GM21717 (cell line): ENCODE data around the gene SPPL2B.

ENCODE experiments used
- ATAC-seq: cut with Tn5 transposase; IDR thresholded peaks from one replicate; pipeline ENCODE4 v1.9.1; 2021; ENCODE audit warnings: mild to moderate bottlenecking, moderate library complexity; ENCODE audit not compliant: unreplicated experiment

Gene SPPL2B

DNA sequence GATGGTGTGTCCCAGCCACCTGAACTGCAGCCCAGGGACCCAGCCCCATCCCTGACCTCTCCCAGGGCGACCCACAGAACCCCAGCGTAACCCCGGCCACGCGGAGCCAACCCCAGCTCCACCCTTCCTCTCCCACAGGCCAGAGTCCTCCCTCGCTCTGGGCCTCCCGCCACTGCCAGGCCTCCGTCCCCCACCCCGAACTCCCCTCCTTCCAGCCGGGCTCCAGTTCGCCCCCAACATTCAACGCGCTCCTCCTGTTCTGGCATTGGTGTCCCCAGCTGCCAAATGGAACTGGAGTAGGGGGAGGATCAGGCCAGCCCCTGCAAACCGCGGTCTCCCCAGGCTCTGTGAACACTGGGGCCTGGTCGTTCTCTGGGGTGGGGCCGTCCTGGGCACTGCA is 28.0 kb upstream of the SPPL2B start:
- ATAC-seq, result no peak

DNA sequence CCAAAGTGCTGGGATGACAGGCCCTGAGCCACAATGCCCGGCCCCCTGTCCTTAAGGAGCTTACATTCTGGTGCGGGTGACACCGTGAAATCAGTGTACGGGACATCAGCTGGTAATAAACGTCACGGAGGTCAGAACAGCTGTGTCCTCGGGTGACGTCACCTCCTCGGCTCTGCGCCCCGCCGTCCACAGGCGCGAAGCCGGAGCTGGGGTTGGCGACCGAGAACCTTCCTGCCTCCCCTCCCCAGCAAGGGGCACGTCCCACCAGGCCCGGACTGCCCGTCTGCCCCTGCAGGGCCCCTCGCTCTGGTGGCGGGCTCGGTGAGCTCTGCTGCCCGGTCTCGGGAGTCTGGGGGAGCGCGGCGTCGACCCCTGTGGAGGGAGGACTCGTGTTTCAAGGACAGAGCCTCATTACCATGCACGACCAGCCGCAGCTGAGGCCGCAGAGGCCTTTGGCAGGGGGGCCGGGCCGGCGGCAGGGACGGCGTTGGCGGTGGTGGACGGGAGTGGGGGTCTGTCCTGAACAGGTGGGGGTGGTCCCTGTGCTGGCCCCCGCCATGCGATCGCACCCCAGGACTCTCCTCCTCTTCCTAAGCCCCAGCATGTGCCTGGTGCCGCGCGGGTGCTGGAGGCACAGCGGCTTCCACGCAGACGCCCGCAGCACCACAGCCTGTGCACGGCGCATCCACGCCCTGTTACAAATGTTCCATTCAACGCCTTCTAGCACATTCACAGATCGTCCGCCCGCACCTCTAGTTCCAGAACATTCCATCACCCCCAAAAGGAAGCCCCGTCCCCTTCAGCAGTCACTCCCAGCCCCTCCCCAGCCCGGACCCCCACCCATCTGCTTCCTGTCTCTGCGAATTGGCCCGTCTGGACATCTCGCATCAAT is 25.9 kb upstream of the SPPL2B start:
- ATAC-seq, result no peak

DNA sequence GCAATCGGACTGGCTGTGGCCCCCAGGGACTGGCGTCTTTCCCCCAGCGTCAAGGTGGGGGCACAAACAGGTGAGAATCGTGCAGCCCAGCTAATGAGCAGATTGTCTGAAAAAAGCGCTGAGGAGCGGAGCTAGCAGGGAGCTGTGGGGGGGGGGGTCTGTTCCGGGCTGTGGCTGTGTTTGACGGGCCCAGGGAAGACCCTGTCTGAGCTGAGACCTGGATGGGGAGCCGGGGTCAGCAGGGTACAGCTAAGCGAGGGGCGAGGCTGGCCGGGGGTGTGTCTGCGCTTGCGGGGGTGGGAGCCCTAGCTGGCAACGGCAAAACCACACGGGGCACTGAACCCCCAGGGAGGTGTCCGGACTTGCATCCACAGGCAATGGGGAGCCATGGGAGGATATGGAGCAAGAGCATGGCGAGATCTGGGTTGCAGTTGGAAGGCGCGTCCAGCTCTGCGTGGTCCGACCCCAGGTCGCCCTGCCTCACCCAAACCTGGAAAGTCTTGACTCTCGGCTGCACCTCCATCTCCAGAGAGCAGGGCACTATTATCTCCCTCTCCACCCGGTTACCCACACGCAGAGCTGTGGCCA is 25.2 kb upstream of the SPPL2B start:
- ATAC-seq, result no peak

DNA sequence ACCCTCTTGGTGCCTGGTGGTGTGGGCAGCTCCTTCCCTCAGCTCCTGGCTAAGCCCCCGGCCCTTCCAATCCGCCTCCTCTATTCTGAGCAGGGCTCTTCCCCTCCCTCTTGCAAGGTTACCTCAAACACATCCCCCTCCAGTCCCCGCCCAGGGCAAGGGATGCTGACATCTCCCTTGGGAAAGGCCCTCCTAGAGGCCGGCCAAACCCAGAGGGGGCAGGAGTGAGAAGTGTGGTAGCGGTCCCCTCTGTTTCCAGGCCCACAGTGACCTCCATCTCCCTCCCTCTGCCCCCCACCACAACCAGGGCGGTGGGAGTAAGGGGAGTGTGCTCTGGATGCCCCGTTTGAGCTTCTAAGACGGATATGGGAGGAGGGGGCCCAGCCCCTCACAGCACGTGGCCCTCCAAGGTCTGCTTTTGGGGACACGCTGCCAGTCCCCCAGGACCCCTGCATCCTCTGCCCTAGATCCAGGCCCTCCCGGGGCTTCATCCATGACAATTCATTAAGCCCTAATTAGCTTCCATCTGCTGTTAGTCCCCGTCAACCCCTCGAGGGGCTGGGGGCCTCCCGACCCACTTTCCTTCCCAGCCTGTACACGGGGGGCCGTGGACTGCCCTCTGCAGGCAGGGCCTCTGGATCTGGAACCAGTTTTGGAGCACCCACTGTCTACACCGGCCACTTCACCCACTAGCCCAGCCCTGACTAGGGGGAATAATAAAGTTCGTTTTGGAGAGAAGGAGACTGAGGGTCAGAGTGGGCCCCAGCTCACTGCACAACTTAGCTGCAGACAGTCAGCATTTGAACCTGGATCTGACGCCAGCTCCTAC is 22.8 kb upstream of the SPPL2B start:
- ATAC-seq, result no peak

DNA sequence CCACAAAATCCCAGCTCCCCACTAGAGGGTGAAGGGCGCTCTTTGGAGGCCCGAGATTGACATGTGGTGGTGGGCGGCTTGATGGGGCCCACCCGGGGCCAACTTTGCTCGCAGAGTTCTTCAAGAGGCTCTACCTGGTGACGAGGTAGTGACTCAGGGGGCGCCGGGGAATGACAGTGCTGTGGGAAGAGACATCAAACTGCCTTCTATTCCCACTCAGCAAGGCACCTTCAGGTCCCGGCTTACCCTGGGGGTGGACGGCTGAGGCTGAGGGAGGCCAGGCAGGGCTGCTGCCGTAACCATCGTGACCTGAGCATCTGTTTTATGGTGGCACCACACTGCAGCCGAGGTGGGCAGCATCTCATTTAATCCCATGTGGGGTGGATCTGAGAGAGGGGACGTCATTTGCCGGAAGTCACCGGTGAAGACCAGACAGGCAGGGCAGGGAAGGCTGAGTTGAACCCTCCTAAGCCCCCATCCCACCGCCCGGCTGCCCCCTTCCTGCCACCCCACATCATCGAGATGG is 22.1 kb upstream of the SPPL2B start:
- no peak for ATAC-seq

DNA sequence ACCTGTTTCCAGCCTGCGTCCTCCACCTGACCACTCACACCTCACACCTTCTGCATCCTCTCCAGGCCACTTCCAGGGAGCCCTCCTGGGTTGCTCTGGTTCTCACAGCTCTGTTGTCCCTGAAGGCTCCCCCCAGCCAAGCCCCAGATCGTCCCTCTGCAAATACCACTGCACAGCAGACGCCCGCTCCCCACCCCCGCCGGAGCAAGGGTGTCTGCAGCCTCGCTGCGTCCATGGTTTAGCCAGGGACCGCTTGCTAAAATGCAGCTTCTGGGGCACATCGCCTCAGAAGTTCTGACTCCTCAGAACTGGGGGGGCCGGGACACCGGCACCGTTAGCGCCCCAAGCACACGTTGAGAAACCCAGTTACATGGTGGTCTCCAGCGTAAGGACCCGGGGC is 21.5 kb upstream of the SPPL2B start:
- no peak for ATAC-seq

DNA sequence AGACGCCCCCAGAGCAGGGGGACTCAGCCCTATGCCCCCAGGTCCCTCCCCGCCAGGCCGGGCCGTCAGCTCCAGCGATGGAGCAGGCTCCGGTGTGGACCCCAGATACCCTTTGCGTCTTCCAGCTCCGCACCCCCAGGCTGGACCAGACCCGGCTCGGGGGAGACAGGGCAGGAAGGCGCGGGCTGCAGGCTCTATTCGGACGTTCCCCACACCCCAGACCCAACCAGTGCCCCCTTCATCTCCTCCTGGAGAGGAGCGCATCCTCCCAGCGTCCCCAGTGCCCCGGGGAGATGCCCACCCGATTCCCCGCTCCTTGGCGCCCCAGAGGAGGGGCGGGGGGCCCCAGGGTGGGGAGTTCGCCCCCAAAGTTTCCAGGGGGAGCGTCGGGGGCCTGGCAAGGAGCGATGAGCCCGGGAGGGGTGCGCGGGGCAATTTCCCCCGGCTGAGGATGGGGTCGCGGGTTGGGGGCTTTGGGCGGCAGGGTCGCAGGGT is 20.9 kb upstream of the SPPL2B start:
- ATAC-seq, result no peak

DNA sequence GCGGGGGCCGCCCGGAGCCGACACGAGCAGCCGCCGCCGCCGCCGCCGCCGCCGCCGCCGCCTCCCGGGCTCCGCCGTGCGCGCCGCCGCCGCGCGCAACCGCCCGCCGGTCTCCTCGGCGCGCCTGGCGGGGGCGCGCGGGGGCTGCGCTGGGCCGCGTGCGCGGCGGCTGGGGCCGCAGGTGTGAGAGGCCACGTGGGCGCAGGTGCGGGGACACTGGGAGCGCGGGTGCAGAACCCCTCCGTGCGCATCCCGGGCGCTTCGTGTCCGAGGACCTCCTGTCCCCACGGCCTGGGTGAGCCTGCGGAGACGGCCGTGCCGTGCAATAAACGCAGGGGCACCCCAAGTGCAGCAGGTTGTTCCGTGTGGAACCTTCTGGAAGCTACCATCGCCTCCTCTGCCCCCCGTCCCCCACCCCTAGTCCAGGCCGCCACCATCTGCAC is 20.3 kb upstream of the SPPL2B start, which contains the start of gene LINGO3:
LINGO3 (minus strand) TSS at position 41 of the 443 bp plus-strand sequence. CDS start 16,378 bp downstream, outside the sequence.
- ATAC-seq, result no peak

DNA sequence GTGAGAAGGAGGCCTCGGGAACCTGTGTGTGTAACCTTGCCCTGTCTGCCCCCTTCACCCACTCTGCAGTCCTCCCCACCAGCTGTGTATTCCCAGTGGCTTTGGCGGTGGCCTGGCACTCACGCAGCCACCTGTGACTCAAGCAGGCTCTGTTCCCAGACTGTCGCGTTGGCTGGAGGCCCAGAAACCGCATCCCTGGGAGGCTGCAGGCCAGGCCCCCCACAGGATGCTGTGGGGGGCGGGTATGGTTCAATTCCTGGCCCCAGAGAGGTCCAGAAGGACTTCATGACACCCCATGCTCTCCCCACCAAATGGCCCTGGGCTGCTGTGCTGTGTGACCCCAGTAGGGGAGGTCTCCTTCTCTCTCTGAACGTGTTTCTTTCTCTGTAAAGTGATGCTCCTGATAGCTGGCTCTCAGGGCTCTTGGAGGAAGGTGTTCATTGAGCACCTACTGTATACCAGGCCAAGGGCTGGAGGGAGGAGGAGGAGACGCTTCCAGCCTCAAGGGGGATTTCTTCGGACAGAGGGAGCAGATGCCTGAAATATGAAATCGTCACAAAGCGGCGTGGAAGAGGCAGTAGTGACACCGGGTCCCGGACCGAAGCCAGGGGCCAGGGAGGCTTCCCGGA is 18.6 kb upstream of the SPPL2B start:
- no peak for ATAC-seq

DNA sequence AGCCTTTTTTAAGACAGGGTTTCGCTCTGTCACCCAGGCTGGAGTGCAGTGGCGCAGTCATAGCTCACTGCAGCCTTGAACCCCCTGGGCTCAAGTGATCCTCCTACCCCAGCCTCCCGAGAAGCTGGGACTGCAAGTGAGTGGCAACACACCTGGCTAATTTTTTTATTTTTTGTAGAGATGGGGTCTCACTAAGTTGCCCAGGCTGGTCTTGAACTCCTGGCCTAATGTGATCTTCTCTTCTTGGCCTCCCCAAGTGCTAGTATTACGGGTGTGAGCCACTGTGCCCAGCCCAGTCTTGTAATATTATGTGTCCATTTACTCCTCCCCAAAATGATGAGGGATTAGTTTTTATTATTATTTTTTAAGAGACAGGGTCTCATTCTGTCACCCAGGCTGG is 17.4 kb upstream of the SPPL2B start:
- no peak for ATAC-seq

DNA sequence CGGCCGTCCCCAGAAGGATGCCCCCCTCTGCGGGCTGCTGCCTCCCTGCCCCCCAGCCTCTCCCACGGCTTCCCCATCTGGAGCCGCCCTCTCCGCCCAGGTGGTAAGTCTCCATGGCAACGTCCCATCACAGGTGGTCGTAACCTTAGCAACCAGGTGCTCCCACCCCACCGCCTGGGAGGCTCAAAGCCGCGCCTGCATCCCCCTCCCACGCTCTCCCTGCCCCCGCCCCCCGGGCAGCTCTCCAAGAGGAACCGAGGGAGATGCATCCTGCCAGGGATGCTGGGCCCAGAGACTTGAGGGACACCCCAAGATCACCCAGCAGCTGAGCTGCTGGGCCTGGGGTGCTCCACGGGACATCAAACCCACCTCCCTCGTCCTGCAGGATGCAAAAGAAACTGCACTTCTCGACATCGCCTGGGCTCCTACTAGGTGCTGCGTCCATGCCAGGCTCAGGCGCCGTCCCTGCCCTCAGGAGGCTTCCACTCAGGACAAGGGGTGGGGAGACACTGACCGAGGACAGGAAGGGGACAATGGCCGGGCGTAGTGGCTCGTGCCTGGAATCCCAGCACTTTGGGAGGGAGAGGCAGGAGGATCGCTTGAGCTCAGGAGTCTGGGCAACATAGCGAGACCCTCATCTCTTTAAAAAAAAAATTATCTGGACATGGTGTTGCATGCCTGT is 15.5 kb upstream of the SPPL2B start:
- no peak for ATAC-seq

DNA sequence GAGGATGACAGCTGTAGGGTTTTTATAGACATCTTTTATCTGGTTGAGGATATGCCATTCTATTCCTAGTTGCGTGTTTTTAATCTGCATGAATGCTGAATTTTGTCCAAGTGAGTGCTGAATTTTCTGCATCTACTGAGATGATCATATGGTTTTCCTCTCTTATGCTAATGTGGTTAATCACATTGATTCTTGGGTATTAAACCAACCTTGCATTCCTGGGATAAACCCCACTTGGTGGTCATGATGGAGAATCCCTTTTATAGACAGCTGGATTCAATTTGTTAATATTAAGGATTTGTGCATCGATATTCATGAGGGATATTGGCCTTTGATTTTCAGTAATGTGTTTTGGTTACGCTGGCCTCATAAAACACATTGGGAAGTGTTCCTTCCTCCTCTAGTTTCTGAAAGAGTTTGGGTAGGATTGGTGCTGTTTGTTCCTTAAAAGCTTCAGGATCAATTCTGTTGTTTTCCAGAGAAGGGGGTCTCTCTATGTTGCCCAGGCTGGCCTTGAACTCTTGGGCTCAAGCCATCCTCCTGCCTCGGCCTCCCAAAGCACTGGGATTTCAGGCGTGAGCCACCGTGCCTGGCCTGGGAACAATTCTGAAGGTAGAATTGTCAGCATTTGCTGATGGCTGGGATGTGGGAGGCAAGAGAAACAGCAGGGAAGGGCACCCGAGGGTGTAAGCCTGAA is 13.2 kb upstream of the SPPL2B start:
- no peak for ATAC-seq

DNA sequence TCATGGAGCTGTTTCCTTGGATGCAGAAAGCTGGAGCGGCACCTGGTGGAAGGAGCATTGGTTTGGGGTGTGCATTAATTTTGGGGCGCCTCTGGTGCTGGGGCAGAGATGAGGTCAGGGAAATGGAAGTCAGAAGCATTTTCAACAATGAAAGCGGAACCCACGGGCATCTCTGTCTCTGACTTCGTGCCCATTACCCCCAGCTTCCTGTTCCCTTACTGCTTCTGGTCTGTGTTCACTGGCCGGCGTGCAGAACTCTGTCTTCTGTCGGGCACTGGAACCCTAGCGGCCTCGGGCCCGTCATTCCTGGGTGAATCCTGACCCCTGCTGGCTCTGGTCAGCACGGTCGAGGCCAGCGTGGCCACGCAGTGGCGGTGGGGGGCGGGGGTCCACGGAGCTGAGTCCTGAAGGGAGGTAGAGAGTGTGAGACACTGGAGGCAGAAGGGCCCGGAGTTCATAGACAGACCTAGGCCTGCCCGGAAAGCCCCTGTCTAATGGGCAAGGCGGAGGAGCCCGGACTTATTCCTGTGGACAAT is 12.6 kb upstream of the SPPL2B start:
- ATAC-seq, result no peak

DNA sequence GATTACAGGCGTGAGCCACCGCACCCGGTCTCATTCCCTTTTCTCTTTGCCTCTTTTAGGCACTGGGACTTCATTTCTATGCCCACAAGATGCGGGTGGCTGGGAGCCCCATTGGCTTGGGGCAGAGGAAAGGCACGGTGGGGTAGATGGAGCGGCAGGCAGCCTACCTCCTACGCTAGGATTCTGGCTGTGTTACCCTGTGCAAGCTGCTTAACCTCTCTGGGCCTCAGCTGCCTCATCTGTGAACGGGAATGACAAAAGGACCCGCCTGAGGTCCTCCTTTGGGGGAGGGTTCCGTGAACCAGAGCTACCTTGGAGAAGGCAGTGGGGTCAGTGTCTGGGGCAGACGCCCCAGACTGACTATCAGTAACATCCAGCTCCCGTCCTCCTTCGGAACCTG is 11.2 kb upstream of the SPPL2B start:
- no peak for ATAC-seq

DNA sequence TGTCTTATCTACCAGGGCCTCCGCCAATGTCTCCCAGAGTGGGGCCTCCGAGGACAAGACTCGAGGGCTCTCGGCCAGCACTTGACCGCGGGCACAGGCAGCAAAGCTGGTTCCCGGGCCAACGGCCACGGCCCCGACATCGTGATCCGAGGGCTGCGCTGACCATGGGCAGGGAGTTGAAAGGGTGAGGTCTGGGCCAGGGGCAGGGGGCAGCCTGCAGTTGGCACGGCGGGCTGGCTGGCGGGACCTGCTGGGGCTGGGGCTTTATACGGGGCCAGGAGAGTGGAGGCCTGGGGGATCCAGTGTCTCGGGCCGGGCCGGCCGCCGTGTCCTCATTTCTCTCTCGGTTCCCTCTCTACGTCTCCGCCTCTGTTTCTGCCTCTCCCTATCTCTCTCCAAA is 10.7 kb upstream of the SPPL2B start:
- ATAC-seq, result no peak

DNA sequence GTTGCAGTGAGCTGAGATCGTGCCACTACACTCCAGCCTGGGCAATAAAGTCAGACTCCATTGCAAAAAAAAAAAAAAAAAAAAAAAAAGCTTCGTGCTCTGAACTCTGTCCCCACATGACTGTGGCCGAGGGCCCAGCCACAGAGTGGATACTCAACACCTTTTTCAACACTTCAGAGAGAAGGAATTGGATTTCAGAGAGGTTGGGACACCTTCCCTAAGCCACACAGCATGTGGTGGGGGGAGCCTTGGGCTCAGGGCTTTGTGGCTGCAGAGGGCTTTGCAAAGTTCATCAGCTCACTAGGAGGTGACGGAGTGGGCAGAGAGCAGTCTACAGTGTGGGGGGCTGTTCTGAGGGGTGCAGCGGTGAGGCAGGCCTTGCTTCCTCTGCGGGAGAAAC is 9.6 kb upstream of the SPPL2B start:
- ATAC-seq, result no peak

DNA sequence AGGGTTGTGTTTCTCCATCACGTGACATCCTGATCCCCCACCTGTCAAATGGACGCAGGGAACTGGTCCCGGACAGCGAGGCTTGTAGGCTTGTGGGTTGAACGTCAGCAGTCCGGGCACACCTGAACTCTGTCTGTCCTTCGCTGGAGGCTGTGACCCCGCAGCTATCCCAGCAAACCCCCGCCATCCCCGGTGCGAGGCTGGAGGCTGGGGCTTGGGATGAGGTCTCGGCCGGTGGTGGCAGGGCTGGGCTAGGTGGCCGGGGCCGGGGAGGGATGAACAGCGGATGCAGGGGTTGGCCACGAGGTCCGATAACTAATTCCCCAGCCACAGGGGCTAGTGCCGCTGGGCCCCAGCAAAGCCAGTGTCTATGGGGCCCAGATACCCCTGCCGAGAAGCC is 8.9 kb upstream of the SPPL2B start:
- ATAC-seq, result no peak

DNA sequence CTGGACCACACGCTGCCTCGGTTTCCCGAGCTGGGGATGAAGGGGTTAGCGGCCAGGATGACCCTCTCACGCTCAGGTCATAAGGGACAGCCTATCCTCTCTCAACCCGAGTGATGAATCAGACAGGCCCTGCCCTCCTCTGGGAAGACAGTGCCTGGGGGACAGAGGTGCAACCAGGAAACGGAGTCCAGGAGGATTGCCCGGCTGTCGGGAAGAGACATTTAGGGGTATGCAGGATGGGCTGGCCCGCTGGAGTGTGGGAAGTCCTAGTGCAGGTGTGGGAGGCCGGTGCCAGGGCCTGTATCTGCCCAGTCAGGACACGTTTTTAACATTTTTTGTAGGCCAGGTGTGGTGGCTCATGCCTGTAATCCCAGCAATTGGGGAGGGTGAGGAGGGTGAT is 8.4 kb upstream of the SPPL2B start:
- ATAC-seq, result no peak

DNA sequence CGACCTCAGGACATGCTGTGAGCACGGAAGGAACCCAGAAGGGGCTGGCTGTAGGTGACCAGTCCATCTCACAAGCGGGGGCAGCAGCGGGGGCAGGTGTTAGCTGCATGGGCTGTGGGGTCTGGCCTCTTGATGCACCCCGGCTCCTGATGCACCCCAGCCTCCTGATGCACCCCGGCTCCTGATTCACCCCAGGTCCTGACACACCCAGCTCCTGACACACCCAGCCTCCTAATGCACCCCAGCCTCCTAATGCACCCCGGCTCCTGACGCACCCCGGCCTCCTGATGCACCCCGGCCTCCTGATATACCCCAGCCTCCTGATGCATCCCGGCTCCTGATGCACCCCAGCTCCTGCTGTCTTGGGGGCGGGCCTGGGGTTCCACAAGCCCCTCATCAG is 7.5 kb upstream of the SPPL2B start:
- no peak for ATAC-seq
